Activated T-cell treated with anti-CD3 and anti-CD28 coated beads, Interleukin-2, amount 50 U/mL, for 24 hours (primary cell): Measurements from ENCODE around the gene ZNF366.
"Not testable (repeated sequence)": the region's sequence is repeated elsewhere in the genome, so short reads cannot be mapped to it uniquely, and the experiment has no call there.

ENCODE experiments used
- DNase-seq: peaks from one replicate; pipeline ENCODE4 v3.0.0-alpha.2; 2020
- H3K27ac Mint-ChIP-seq: 2 replicates; pipeline ENCODE4 v1.8.0; 2020; ENCODE audit warnings: mild to moderate bottlenecking, mixed read lengths
- H3K27me3 Mint-ChIP-seq: 2 replicates; pipeline ENCODE4 v1.8.0; 2020; ENCODE audit warnings: mixed read lengths
- H3K36me3 Mint-ChIP-seq: 2 replicates; pipeline ENCODE4 v1.8.0; 2020; ENCODE audit warnings: low read depth, mixed read lengths
- H3K4me1 Mint-ChIP-seq: 2 replicates; pipeline ENCODE4 v1.8.0; 2020; ENCODE audit warnings: low read depth, mixed read lengths
- H3K4me3 Mint-ChIP-seq: 2 replicates; pipeline ENCODE4 v1.8.0; 2020; ENCODE audit warnings: mild to moderate bottlenecking, moderate library complexity, mixed read lengths
- H3K9me3 Mint-ChIP-seq: 2 replicates; pipeline ENCODE4 v1.8.0; 2020; ENCODE audit warnings: mixed read lengths

The ZNF366 gene

DNA sequence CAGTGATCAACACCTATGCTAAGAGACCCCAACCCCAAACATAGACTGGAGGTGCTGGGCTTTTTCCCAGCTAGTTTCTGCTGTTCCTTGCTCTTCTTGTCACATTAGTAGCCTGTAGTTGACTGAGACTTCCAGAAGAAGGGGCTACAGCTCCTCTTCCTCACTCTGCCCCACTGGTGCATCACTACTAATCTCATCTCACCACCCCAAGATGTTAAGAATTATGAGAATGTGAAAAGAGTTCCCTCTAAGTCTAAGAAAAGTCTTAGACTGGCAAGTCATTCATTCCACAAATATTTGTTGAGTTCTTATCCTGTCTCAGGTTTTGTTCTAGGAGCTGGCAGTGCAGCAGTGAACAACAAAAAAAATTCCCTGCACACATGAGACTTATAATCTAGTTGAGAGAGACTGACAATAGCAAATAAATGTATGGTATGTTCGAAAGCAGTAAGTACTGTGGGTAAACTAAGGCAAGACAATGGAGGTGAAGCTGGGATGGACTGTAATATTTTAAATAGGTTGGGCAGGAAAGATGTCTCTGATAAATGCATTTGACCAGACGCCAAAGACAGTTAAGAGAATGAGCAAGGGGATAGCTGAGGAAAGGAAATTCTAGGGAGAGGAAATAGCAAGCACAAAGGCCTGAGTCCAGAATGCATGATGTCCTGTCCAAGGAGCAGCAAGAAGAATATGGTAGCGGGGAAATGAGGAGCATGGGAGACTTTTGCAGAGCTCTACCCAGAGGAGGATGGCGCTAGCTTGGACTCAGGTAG lies 94.7 kb downstream of the ZNF366 start:
- no peak overlapping the region for H3K27ac Mint-ChIP-seq
- no peaks in the 10 kb centered on the region for H3K36me3 Mint-ChIP-seq
- H3K4me1 Mint-ChIP-seq = no peaks in the 10 kb centered on the region
- no peak for DNase-seq
- H3K27me3 Mint-ChIP-seq = peaks cover 6% of the 10 kb centered on the region
- H3K4me3 Mint-ChIP-seq = no peak overlapping the region
- H3K9me3 Mint-ChIP-seq = no peaks in the 10 kb centered on the region

DNA sequence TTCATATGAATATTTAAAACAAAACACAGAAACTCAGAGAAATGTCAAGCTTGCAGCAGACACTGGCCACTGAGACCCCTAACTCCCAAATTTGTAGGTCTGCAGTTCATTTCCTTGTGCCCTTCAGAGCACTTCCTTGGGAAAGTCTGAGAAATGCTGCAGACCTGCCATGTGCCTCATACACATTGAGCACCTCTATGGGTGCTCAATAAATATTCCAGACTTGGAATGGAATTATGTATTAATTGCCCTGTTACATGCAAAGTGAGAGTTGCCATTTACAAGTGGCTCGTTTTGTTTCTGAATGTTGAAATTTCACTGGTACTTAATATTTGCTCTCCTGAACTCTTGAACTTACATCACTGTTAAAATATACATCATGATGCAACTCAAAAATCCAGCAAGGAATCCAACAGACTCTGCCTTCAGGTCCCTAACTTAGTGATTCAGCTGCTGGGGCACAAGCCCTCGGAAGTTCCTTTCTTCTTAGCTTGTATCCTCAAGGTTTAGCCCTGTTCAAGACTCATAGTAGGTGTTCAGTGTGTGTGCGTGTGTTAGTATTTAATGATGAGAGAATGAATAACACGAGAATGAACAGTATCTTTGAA lies 96.4 kb downstream of the ZNF366 start:
- Mint-ChIP-seq H3K4me3 (no peak overlapping the region), H3K36me3 (no peaks in the 10 kb centered on the region), H3K4me1 (no peaks in the 10 kb centered on the region), H3K27ac (no peak overlapping the region), H3K27me3 (peaks cover 11% of the 10 kb centered on the region), H3K9me3 (no peaks in the 10 kb centered on the region)
- DNase-seq = no peak

DNA sequence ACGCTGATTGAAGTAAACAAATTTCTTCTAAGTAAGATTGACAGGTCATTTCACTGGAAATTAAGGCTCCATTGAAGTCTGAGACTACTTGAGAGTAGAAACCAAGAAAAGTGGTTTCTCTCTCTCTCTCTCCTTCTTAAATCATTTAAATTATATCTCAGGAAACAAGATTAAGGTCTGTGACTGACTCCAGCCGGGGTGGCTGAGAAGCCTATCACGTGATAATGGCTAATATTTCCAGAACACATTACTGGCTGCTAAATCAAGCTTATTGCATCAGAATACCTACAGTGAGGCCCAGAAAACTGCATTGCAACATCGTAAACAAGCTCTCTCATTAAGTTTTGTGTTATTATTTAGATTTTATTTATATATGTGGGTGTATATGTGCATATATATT lies 98.6 kb downstream of the ZNF366 start:
- H3K4me3 Mint-ChIP-seq = no peak overlapping the region
- H3K27me3 Mint-ChIP-seq = peaks cover 21% of the 10 kb centered on the region
- H3K9me3 Mint-ChIP-seq = peaks cover 10% of the 10 kb centered on the region
- H3K4me1 Mint-ChIP-seq = no peaks in the 10 kb centered on the region
- no peak for DNase-seq
- no peaks in the 10 kb centered on the region for H3K36me3 Mint-ChIP-seq
- H3K27ac Mint-ChIP-seq = no peak overlapping the region

DNA sequence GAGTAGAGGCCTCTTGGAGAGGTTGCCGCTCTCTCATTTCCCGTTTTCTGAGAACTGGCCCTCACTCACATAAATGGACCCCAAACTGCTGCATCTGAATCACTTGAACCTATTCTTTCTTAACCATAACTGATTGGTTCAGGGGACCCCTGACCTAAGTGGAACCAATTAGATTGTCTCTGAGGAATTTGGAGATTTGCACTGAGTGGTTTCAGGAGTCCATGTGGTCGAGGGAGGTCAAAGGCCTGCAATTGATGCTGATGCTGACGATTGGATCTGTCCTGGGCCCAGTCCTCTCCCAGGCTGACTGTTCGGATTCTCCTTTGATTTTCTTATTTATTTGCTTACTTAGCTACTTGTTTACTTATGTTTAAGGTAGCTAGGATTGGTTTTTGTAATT lies 99.1 kb downstream of the ZNF366 start:
- Mint-ChIP-seq H3K4me1 (no peaks in the 10 kb centered on the region), H3K36me3 (no peaks in the 10 kb centered on the region), H3K9me3 (peaks cover 10% of the 10 kb centered on the region), H3K27me3 (peaks cover 21% of the 10 kb centered on the region), H3K4me3 (no peak overlapping the region), H3K27ac (no peak overlapping the region)
- no peak for DNase-seq

DNA sequence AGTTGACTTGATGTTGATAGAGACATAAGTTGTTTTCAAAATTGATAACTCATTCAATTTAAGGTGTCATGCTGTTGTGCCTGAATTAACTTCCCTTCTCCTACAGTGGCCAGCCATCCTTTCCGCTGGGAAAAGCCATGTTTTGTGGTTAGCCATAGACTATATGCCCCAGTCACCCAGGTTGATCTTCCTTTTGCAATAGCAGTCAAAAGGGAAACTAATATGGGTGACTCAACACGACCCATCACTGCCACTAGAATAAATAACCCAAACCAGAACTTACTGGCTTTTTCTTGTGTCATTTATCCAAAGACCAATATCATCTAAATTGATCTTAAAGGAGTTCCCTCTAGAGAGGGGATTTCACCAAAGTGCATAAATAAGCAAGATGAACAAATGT lies 99.7 kb downstream of the ZNF366 start:
- peaks cover 21% of the 10 kb centered on the region for H3K27me3 Mint-ChIP-seq
- H3K9me3 Mint-ChIP-seq = peaks cover 10% of the 10 kb centered on the region
- H3K36me3 Mint-ChIP-seq = no peaks in the 10 kb centered on the region
- H3K4me1 Mint-ChIP-seq = no peaks in the 10 kb centered on the region
- H3K4me3 Mint-ChIP-seq = no peak overlapping the region
- H3K27ac Mint-ChIP-seq = no peak overlapping the region
- DNase-seq = no peak

DNA sequence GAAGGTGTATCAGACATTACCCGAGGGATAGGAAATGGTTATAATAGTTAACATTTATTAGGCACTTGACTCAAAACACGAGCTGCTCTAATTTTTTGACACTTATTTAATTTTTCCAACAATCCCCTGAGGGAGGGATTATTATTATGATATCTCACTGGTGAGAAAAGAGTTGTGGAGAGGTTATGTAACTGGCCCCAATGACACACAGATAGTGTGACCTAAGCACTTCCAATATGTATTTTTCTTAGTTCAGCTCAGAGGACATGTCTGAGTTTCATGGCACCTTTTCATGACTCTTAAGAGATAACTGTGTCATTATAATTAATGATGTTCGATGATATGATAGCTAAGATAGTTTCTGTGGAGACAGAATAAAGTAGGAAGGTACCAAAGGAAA lies 100.1 kb downstream of the ZNF366 start:
- peaks cover 23% of the 10 kb centered on the region for H3K27me3 Mint-ChIP-seq
- H3K4me3 Mint-ChIP-seq = no peak overlapping the region

DNA sequence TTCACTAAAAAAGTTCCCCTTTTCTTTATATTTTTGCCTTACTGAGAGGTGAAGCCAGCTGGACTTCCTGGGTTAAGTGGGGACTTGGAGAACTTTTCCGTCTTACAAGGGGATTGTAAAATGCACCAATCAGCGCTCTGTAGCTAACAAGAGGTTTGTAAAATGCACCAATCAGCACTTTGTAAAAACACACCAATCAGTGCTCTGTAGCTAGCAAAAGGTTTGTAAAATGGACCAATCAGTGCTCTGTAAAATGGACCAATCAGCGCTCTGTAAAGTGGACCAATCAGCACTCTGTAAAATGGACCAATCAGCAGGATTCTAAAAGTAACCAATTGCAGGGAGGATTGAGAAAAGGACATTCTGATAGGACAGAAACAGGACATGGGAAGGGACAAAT lies 102.4 kb downstream of the ZNF366 start:
- H3K4me3 Mint-ChIP-seq, H3K36me3 Mint-ChIP-seq, H3K27ac Mint-ChIP-seq, H3K4me1 Mint-ChIP-seq, DNase-seq: not testable (repeated sequence)
- peaks cover 30% of the 10 kb centered on the region for H3K9me3 Mint-ChIP-seq
- H3K27me3 Mint-ChIP-seq = peaks cover 19% of the 10 kb centered on the region

More for the DNA sequence above, 100.1 kb downstream of the ZNF366 start:
- Mint-ChIP-seq H3K9me3 (peaks cover 13% of the 10 kb centered on the region), H3K27ac (no peak overlapping the region), H3K36me3 (no peaks in the 10 kb centered on the region), H3K4me1 (no peaks in the 10 kb centered on the region)
- no peak for DNase-seq

DNA sequence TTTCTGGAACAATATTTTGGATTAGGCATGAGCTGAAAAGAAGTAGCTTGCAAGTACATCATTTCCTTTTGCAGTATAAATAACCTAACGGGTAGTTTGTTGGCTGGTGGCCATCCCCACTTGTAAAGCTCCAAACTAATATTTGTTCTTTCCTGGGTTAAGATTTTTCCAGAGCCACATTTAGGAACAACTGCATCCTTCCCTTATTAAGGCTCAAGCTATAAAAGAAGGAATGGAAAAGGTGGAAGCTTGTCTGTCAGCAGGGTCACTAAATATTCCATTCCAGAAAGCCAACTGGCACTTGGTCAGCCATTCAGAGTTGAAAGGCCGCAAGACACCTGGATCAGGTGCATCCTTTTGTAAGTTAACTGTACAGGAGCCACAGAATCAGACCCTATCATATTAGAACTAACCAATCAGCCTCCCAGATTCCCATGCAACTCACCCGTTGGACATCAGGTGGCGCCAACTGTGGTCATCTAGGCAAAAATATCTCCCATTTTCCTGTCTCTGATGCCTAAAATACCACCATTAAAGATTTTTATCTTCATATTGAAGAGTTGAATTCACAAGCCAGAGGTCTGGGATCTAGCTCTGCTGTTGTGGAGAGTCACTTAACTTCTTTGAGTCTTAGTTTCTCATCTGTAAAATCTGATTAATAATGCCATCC lies 104.1 kb downstream of the ZNF366 start:
- no peak for DNase-seq
- Mint-ChIP-seq H3K9me3 (peaks cover 30% of the 10 kb centered on the region), H3K27me3 (peaks cover 21% of the 10 kb centered on the region)

DNA sequence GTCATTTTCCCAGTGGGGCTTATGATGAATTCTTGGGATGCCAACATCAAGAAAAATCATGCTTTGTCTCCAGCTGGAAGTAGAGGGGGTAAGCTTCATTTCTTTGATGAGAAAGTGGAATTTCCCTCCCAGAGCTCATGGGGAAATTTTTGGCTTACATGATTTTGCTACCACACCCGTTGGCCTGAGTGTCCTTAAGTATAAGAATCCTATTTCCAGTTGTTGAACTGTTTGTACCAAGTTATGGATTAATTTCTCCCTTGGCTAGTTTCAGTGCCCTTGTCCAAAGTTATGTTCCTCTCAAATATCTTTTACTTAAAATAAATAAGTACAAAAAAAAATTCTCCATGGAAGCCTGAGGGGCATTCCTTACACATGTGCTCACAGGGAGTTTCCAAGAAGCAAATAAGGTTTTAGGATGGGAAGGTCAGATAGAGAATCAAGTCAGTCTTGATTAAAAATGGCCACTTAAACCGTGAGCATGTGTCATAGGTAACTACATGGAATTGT lies 104.8 kb downstream of the ZNF366 start:
- peaks cover 24% of the 10 kb centered on the region for H3K27me3 Mint-ChIP-seq
- no peak overlapping the region for H3K27ac Mint-ChIP-seq
- no peaks in the 10 kb centered on the region for H3K36me3 Mint-ChIP-seq
- H3K4me1 Mint-ChIP-seq = no peaks in the 10 kb centered on the region
- DNase-seq = no peak
- no peak overlapping the region for H3K4me3 Mint-ChIP-seq
- H3K9me3 Mint-ChIP-seq = peaks cover 30% of the 10 kb centered on the region

More for the DNA sequence above, 104.1 kb downstream of the ZNF366 start:
- Mint-ChIP-seq H3K27ac (no peak overlapping the region), H3K4me1 (no peaks in the 10 kb centered on the region), H3K36me3 (no peaks in the 10 kb centered on the region), H3K4me3 (no peak overlapping the region)

DNA sequence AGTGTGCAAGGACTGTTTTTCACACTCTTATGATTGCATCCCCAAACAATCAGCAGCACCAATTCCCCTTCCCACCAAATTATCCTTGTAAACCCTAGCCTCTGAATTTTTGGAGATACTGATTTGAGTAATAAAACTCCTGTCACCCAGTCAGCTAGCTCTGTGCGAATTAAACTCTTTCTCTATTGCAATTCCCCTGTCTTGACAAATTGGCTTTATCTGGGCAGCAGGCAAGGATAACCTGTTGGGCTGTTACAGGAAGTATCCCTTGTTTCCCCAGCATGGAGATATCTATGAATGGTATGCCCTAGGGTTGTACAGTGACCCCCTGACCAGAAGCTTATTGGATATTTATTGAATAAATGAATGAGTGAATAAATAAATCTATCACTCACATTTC lies 106.3 kb downstream of the ZNF366 start:
- H3K4me1 Mint-ChIP-seq = no peaks in the 10 kb centered on the region
- no peak overlapping the region for H3K4me3 Mint-ChIP-seq
- no peak overlapping the region for H3K27ac Mint-ChIP-seq
- H3K36me3 Mint-ChIP-seq = no peaks in the 10 kb centered on the region
- peaks cover 30% of the 10 kb centered on the region for H3K9me3 Mint-ChIP-seq
- H3K27me3 Mint-ChIP-seq = peaks cover 25% of the 10 kb centered on the region
- no peak for DNase-seq

DNA sequence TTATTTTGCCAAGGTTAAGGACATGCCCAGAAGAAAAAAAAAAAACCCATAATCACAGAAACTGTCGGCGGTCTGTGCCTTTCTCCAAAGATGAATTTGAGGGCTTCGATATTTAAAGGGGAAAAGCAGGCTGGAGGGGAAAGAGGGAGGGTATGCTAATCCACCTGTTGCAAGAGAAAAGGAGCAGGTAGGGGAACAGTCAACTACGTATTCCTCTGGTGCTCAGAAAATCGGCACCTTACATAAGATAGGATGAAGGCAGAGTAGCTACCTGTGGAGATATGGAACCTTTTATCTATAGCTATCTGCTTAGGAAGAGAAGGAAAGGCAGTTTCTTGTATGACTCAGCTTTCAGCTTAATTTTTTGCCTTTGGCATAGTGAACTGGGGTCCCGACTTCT lies 109.4 kb downstream of the ZNF366 start:
- DNase-seq = no peak
- H3K4me3 Mint-ChIP-seq = no peak overlapping the region
- peaks cover 20% of the 10 kb centered on the region for H3K9me3 Mint-ChIP-seq
- peaks cover 25% of the 10 kb centered on the region for H3K27me3 Mint-ChIP-seq
- no peak overlapping the region for H3K27ac Mint-ChIP-seq
- H3K4me1 Mint-ChIP-seq = no peaks in the 10 kb centered on the region
- no peaks in the 10 kb centered on the region for H3K36me3 Mint-ChIP-seq

DNA sequence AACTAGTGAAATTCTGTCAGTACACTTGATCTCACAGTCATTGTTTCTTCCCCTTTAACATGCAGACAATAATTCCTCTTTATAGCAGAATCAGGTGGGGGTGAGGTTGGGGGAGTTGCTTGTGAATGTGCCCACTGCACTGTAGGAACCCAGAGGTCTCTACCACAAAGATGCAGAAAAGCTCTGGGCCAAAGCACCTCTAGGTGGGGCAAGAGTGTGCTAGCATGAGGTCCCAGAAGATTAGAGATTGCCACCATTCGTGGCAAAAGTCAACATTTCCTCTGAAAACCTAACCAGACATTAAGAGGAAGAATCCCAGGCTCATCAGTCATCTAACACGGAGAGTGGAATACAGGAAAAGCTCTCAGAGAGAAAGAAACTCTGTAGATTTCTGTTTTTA lies 112.5 kb downstream of the ZNF366 start:
- Mint-ChIP-seq H3K27me3 (peaks cover 25% of the 10 kb centered on the region), H3K4me3 (no peak overlapping the region), H3K27ac (no peak overlapping the region)

DNA sequence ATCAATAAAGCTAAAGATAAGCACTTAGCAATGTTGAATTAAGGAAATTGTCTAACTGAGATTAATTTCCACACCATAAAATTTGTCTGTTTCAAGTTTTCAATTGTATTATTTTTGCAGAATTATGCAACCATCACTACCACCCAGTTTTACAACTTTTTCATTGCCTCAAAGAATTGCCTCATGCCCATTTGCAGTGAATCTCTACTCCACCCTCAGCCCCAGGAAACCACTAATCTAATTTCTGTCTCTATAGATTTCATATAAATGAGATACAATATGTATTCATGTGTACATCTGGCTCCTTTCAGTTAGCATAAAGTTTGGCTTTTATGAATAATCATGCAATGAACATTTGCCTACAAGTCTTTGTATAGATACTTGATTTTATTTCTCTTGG lies 114.2 kb downstream of the ZNF366 start:
- Mint-ChIP-seq H3K27me3 (peaks cover 22% of the 10 kb centered on the region), H3K4me3 (no peak overlapping the region)

More for the DNA sequence above, 112.5 kb downstream of the ZNF366 start:
- no peaks in the 10 kb centered on the region for H3K9me3 Mint-ChIP-seq
- H3K4me1 Mint-ChIP-seq = no peaks in the 10 kb centered on the region
- H3K36me3 Mint-ChIP-seq = no peaks in the 10 kb centered on the region
- DNase-seq = no peak

More for the DNA sequence above, 114.2 kb downstream of the ZNF366 start:
- H3K9me3 Mint-ChIP-seq = no peaks in the 10 kb centered on the region
- no peak for DNase-seq
- no peaks in the 10 kb centered on the region for H3K4me1 Mint-ChIP-seq
- H3K27ac Mint-ChIP-seq = no peak overlapping the region
- no peaks in the 10 kb centered on the region for H3K36me3 Mint-ChIP-seq
